Muscle layer of duodenum (tissue), 2 donors: Measurements from ENCODE around the gene TOM1L2.

ENCODE experiments used
- H3K27ac ChIP-seq: one replicate; pipeline ENCODE4 v1.7.0; 2013; ENCODE audit warnings: mild to moderate bottlenecking, low read length
- H3K27me3 ChIP-seq: one replicate; pipeline ENCODE4 v1.7.0; 2013; ENCODE audit warnings: low read depth, mild to moderate bottlenecking, control low read depth, low read length
- H3K36me3 ChIP-seq, 2 donors: one replicate each; pipeline ENCODE4 v1.7.0; 2013; ENCODE audit warnings: low read length in 2 of 2, control low read depth in 1 of 2, mild to moderate bottlenecking in 1 of 2; ENCODE audit not compliant: insufficient read depth in 2 of 2, control insufficient read depth in 1 of 2
- H3K4me1 ChIP-seq, 2 donors: one replicate each; pipeline ENCODE4 v1.7.0; 2013; ENCODE audit warnings: low read length in 2 of 2, mild to moderate bottlenecking in 2 of 2, control low read depth in 1 of 2, moderate library complexity in 1 of 2; ENCODE audit not compliant: insufficient read depth in 2 of 2, control insufficient read depth in 1 of 2
- H3K4me3 ChIP-seq, 2 donors: one replicate each; pipeline ENCODE4 v1.7.0; 2013; ENCODE audit warnings: low read length in 2 of 2, low read depth in 1 of 2, mild to moderate bottlenecking in 1 of 2
- H3K9me3 ChIP-seq, 2 donors: one replicate each; pipeline ENCODE4 v1.7.0; 2013; ENCODE audit warnings: low read length in 2 of 2, control low read depth in 1 of 2, mild to moderate bottlenecking in 1 of 2; ENCODE audit not compliant: control insufficient read depth in 1 of 2
- donor health status: healthy.

The TOM1L2 gene

DNA sequence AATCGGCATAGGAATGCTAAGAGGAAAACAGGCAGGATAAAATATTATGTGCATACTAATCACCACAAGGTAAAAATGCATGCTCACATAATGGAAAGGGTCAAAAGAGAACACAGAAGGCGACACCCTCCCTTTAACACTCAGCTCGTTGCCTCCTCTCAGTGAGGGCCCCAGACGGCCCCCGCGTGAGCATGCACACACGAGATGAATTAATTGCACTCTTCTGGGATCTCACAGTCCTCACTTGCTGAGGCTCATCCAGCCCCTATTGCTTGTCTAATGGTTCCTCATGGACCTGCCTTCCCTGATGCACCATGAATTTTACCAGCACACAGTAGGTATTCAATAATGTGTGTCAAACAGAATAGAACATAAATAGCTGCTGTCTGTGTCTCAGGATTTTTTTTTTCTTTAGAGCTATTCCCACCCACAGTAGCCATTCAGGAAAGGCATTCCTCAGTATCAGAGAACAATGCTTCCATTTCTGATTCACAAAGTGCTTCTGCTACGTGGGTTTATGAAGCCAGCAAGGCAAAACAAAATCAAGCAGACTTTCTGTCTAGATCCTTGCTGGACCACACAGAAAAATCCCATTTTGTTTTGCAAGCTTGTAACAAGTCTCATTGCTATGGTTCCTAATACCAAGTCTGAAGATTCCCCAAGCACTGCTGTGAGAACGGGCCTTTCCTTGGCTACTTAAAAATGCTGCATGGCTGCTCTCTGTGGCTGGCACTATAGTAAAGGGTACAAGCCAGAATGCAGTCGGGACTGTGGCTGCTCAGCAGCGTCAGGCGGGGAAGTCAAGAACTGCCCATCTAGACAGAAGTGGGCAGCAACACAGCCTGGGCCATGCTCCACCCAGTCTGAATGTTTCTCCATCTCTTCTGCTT lies 43.6 kb downstream of the TOM1L2 start:
- H3K9me3 ChIP-seq = no peaks in the 10 kb centered on the region
- no peak overlapping the region for H3K27ac ChIP-seq
- peaks cover 12 to 42% of the 10 kb centered on the region in 2 donors for H3K4me1 ChIP-seq
- no peaks in the 10 kb centered on the region for H3K27me3 ChIP-seq
- H3K4me3 ChIP-seq = no peak overlapping the region
- H3K36me3 ChIP-seq = no peaks in the 10 kb centered on the region

DNA sequence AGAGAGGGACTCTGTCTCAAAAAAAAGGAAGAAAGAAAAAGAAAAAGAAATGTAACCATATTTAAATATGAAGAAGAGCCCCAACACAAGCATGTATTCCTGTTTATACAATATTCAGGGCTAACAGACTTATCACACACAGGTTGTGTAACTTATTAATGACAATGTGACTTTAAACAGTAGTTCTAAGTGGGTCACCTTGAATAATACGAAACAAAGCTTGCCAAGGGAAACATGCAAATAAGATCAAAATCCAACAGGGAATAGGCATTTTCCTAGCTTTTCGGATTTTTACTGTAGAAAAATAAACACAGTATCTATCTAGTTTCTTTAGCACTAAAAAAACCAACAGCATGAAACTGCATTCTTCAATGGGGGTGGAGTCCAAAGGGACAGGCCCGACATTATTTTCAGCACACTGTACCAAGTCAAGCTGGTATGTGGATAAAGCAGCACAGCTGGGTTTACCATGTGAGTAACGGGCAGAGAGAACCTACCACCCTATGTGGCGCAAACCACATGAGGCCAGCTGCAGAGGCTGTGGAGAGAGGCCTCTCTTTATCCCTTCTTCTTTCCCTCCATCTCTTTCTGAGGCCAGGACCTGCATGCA lies 45.3 kb downstream of the TOM1L2 start:
- no peak overlapping the region for H3K27ac ChIP-seq
- H3K4me3 ChIP-seq = no peak overlapping the region
- peaks cover 21 to 48% of the 10 kb centered on the region in 2 donors for H3K4me1 ChIP-seq
- no peaks in the 10 kb centered on the region for H3K27me3 ChIP-seq
- no peaks in the 10 kb centered on the region for H3K36me3 ChIP-seq
- H3K9me3 ChIP-seq = no peaks in the 10 kb centered on the region

DNA sequence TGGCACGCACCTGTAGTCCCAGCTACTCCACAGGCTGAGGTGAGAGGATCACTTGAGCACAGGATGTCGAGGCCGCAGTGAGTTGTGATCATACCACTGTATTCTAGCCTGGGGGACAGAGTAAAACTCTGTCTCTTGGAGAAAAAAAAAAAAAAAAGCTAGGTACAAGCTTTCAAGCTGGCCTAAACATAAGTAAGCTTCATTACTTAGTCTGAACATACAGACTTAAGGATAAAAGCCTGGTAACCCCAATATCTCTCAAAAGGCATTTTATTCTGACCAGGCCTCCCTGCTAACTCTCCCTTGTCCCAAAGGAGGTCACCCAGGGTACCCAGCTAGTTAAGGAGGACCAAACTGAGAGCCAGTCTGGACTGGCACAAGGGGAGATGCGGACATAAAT lies 46.2 kb downstream of the TOM1L2 start:
- H3K4me1 ChIP-seq = peaks cover 28 to 57% of the 10 kb centered on the region in 2 donors

GRCh38 chr17:17924857-17925250 lies 47.3 kb downstream of the TOM1L2 start:
- Histone ChIP-seq H3K36me3 (no peaks in the 10 kb centered on the region), H3K4me3 (no peak overlapping the region), H3K9me3 (no peaks in the 10 kb centered on the region), H3K27ac (no peak overlapping the region), H3K4me1 (peaks cover 31 to 61% of the 10 kb centered on the region in 2 donors), H3K27me3 (no peaks in the 10 kb centered on the region)

More for the DNA sequence above, 46.2 kb downstream of the TOM1L2 start:
- H3K36me3 ChIP-seq = no peaks in the 10 kb centered on the region
- H3K9me3 ChIP-seq = no peaks in the 10 kb centered on the region
- no peaks in the 10 kb centered on the region for H3K27me3 ChIP-seq
- no peak overlapping the region for H3K27ac ChIP-seq
- no peak overlapping the region for H3K4me3 ChIP-seq

- Histone ChIP-seq H3K4me3 (no peak overlapping the region), H3K9me3 (no peaks in the 10 kb centered on the region), H3K27me3 (no peaks in the 10 kb centered on the region), H3K27ac (no peak overlapping the region), H3K4me1 (peaks cover 31 to 58% of the 10 kb centered on the region in 2 donors), H3K36me3 (no peaks in the 10 kb centered on the region)
Observed at GRCh38 chr17:17924131-17924856, 47.9 kb downstream of the TOM1L2 start.

GRCh38 chr17:17922070-17922614 lies 50.1 kb downstream of the TOM1L2 start:
- Histone ChIP-seq H3K4me3 (no peak overlapping the region), H3K4me1 (peaks cover 19 to 44% of the 10 kb centered on the region in 2 donors), H3K36me3 (no peaks in the 10 kb centered on the region), H3K9me3 (no peaks in the 10 kb centered on the region), H3K27me3 (no peaks in the 10 kb centered on the region), H3K27ac (peak overlapping the region; percentile 81)

DNA sequence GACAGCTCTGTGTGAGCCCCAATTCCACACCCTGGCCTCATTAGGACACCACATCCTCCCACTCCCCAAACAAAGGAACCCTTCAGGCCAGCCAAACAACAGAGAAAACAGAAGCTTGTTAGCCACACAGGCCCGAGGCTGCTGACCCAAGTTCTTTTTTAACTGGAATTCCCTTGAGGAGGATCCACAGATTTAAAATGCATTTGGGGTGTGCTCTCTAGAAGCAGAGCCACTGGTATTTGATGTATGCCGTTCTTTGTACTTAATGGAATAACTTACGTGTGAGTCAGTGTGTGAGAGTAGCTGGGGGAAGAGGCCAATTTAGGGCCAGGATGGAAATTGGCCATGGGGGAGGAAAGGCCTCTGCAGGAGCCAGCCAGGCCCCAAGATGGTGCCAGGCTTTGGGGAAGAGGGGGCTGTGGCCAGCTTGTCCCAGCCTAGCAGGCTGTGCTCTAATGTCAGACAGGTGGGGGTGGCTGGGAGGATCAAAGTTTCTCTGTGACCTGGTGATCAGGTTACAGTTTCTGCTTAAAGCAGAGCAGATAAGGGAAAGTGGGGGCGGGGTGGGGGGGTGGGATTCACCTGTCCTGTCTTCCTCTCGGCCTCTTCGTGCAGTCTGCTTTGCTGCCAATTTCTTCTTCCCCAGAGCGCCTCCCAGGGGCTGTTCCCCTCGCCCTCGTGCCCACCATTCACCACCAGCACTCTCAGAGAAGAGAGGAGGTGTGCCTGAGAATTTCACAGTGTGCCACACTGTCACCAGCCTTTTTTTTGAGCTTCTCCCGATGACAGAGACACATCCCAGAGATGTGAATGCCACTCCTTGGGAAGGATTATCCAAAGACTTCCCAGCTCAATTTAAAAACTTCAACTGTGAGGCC lies 50.8 kb downstream of the TOM1L2 start:
- H3K4me1 ChIP-seq = peaks cover 19 to 37% of the 10 kb centered on the region in 2 donors
- H3K27me3 ChIP-seq = no peaks in the 10 kb centered on the region
- H3K27ac ChIP-seq = peak overlapping the region; percentile 84
- no peaks in the 10 kb centered on the region for H3K9me3 ChIP-seq
- no peaks in the 10 kb centered on the region for H3K36me3 ChIP-seq
- H3K4me3 ChIP-seq = no peak overlapping the region

GRCh38 chr17:17919169-17920107 lies 52.8 kb downstream of the TOM1L2 start:
- no peaks in the 10 kb centered on the region for H3K27me3 ChIP-seq
- H3K9me3 ChIP-seq = no peaks in the 10 kb centered on the region
- peaks cover 22 to 38% of the 10 kb centered on the region in 2 donors for H3K4me1 ChIP-seq
- H3K27ac ChIP-seq = no peak overlapping the region
- H3K4me3 ChIP-seq = no peak overlapping the region
- H3K36me3 ChIP-seq = no peaks in the 10 kb centered on the region

DNA sequence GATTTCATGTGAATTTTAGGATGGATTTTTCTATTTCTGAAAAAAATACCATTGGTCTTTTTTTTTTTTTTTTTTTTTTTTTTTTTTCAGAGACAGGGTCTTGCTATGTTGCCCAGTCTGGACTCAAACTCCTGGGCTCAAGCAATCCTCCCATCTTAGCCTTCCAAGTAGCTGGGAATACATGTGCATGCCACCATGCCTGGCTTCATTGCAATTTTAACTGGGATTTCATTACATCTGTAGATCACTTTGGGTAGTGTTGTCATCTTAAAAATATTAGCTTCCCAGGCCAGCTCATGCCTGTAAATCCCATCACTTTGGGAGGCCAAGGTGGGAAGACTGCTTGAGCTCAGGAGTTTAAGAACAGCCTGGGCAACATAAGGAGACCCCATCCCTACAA lies 54.8 kb downstream of the TOM1L2 start:
- Histone ChIP-seq H3K27me3 (no peaks in the 10 kb centered on the region), H3K27ac (no peak overlapping the region), H3K4me1 (peaks cover 29 to 43% of the 10 kb centered on the region in 2 donors), H3K9me3 (no peaks in the 10 kb centered on the region), H3K4me3 (no peak overlapping the region), H3K36me3 (no peaks in the 10 kb centered on the region)

GRCh38 chr17:17915183-17915582 lies 57.0 kb downstream of the TOM1L2 start:
- Histone ChIP-seq H3K4me1 (peaks cover 14 to 29% of the 10 kb centered on the region in 2 donors), H3K27me3 (no peaks in the 10 kb centered on the region), H3K27ac (no peak overlapping the region), H3K9me3 (no peaks in the 10 kb centered on the region), H3K36me3 (no peaks in the 10 kb centered on the region), H3K4me3 (no peak overlapping the region)
